AG04450 (cell line): ENCODE measurements around the gene RALGPS1. TPM values are rescaled to one million over a fixed set of nuclear protein-coding genes. Genes with fewer than 3 reads are reported as not detected.

Source experiments
- CTCF ChIA-PET: fragments of 300-600, 350-600 bp; formaldehyde crosslinking; extraction: SDS; loops from one replicate; lab custom pipeline; 2022; ENCODE audit warnings: antibody characterized with exemption, inconsistent platforms; lab: Charles Lee
- POLR2A ChIA-PET: fragments of 350-600 bp; formaldehyde crosslinking; extraction: SDS; loops from one replicate; lab custom pipeline; 2021; ENCODE audit warnings: antibody characterized with exemption, inconsistent platforms; lab: Yijun Ruan, JAX
- DNase-seq: peaks from one replicate; pipeline ENCODE4 v3.0.0-alpha.2; 2011; ENCODE audit warnings: low read depth, low spot score
- H3K27ac ChIP-seq: one replicate; pipeline ENCODE4 v1.5.1; 2012; ENCODE audit warnings: low read depth, low read length, control low read depth
- H3K27me3 ChIP-seq: one replicate; pipeline ENCODE4 v1.6.0; 2012; ENCODE audit warnings: low read length; ENCODE audit not compliant: control insufficient read depth, insufficient read depth
- H3K4me3 ChIP-seq: 2 replicates; pipeline ENCODE4 v1.5.1; 2011; ENCODE audit warnings: mild to moderate bottlenecking, low read depth, low read length, control low read depth
- H3K9me3 ChIP-seq: 2 replicates; pipeline ENCODE4 v1.5.1; 2012; ENCODE audit warnings: low read length; ENCODE audit not compliant: control insufficient read depth, insufficient read depth
- polyA plus RNA-seq: library from polyadenylated mRNA; depleted of rRNA; stranded (reverse); fragments of >200 nt; gene quantifications from 2 replicates; pipeline ENCODE4 v1.2.3, GENCODE V29; 2011
- TF ChIP-seq, protein P1 (sequence below): IDR thresholded peaks from 2 replicates; pipeline ENCODE4 v1.5.1; 2011; ENCODE audit warnings: low read depth, low read length, control low read depth, inconsistent platforms

Gene RALGPS1
- polyA plus RNA-seq, 1 experiment: 4.6 TPM

DNA sequence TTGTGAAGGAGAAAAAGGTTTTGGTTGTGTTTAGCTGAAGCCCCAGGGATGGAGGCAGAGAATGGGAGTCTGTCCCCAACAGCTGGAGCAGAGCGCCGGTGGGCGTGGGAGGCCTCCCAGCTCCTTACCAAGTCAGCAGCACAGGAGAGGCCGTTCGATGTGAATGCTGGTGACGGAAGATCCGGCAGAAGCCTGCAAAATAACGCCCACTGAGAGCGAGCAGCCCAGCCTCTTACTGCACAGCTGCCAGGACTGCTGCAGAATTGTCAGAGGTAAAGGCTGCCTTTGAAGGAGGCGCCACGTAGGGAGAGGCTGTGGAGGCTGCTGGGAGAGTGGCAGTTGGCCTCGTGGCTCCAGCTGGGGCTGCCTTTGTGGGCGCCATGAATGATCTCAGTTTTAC lies 181.6 kb downstream of the RALGPS1 start:
- no peak for DNase-seq
- H3K27me3 ChIP-seq: no peaks in the 10 kb centered on the region
- H3K4me3 ChIP-seq: no peak overlapping the region
- ChIA-PET POLR2A (interaction anchor here (1.4 kb wide), 1 partner anchor 75 kb away, joined by 3 read pairs; no protein-coding TSS in a partner anchor), CTCF (no interaction called here)
- H3K27ac ChIP-seq: no peak overlapping the region
- TF ChIP-seq, protein P1, sequence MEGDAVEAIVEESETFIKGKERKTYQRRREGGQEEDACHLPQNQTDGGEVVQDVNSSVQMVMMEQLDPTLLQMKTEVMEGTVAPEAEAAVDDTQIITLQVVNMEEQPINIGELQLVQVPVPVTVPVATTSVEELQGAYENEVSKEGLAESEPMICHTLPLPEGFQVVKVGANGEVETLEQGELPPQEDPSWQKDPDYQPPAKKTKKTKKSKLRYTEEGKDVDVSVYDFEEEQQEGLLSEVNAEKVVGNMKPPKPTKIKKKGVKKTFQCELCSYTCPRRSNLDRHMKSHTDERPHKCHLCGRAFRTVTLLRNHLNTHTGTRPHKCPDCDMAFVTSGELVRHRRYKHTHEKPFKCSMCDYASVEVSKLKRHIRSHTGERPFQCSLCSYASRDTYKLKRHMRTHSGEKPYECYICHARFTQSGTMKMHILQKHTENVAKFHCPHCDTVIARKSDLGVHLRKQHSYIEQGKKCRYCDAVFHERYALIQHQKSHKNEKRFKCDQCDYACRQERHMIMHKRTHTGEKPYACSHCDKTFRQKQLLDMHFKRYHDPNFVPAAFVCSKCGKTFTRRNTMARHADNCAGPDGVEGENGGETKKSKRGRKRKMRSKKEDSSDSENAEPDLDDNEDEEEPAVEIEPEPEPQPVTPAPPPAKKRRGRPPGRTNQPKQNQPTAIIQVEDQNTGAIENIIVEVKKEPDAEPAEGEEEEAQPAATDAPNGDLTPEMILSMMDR: no peak
- H3K9me3 ChIP-seq: no peaks in the 10 kb centered on the region

DNA sequence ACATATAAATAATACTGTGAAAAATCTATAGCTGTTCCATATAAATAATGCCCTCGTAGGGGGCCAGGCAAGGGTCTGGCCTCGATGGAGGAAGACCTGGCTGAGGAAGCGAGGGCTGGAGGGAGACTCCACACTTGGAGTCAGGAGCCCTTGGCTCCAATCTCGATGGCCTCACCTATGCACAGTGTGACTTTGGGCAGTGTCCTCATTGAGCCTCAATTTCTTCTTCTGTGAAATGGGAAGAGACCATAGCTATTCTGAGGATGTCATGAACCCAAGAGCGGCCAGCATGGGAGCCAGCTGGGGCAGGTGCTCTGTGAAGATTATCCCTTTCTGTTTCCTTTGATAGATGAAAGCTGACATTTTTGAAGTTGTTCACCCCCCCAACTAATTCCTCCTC lies 183.1 kb downstream of the RALGPS1 start:
- Histone ChIP-seq H3K27me3 (no peaks in the 10 kb centered on the region), H3K9me3 (no peaks in the 10 kb centered on the region), H3K27ac (no peak overlapping the region), H3K4me3 (no peak overlapping the region)
- ChIA-PET CTCF (no interaction called here), POLR2A (no interaction called here)
- TF ChIP-seq, protein P1: no peak
- no peak for DNase-seq

DNA sequence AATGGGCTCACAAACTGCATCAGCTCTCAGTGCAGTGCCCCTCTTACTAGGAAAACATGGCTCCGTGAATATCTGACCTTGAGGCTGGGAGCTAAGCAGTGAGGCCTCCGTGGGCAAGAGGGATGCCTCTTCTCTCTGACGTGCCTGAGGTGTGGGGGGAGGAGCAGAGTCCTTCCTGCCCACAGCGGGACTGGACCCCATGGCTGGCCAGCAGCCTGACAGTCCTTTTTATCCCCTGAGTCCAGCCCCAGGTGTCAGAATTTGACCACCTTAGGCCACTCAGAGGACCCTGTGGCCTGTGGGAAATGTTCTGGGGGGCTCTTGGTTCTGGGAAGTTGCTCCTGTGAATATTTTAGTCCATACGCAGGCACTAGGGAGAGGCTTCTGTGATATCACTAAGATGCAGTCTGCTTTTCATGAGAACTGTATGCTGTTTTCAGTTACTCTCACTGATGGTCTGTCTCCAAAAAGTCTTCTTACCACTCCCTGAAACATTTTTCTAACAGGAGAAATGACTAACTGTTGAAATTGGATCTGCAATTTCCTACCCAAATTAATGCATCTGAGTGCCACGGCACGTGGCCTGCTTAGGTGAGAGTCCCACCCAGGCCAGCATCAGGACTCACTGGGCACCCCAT lies 184.5 kb downstream of the RALGPS1 start:
- CTCF ChIA-PET: no interaction called here

DNA sequence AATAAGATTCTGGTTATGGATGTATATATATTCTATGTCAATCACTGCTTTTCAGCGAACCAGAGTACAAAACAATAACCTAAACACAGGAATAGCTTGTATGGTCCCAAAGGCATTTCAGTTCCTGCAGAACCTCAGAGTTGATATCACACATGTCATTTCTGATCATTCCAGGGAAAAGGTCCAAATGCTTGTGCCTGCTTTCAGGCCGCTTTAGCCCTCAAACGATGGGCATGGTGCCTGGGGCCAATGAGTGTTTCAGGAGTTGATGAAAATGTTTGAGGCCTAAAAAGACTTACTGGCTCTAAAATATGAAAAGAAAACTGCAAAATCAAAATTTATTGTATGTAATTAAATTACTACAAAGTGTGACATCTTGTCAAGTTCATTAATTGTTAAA lies 185.1 kb downstream of the RALGPS1 start:
- H3K9me3 ChIP-seq: no peaks in the 10 kb centered on the region
- no peak overlapping the region for H3K27ac ChIP-seq
- TF ChIP-seq, protein P1: no peak
- DNase-seq: no peak
- H3K27me3 ChIP-seq: no peaks in the 10 kb centered on the region
- CTCF ChIA-PET: no interaction called here
- H3K4me3 ChIP-seq: no peak overlapping the region
- POLR2A ChIA-PET: no interaction called here

More for the DNA sequence above, 184.5 kb downstream of the RALGPS1 start:
- H3K4me3 ChIP-seq: no peak overlapping the region
- POLR2A ChIA-PET: no interaction called here
- H3K9me3 ChIP-seq: no peaks in the 10 kb centered on the region
- H3K27me3 ChIP-seq: no peaks in the 10 kb centered on the region
- TF ChIP-seq, protein P1: no peak
- no peak overlapping the region for H3K27ac ChIP-seq
- DNase-seq: no peak

DNA sequence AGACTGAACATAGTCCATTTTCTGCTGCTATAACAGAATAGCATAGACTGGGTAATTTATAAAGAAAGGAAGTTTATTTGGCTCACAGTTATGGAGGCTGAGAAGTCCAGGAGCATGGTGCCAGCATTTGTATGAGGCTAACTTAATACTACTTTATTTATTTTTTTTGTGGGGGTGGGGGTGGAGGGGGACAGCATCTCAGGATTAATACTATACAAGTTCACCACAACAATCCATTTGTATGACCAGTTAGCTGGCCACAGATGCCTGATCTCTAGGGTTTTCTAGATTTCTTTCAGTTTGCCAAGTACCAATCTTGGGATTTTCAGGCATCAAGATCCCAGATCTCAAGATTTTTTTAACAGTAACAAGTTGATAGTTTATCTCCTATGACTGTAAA lies 187.6 kb downstream of the RALGPS1 start:
- TF ChIP-seq, protein P1: no peak
- no peak overlapping the region for H3K4me3 ChIP-seq
- DNase-seq: peak; percentile 34
- H3K27me3 ChIP-seq: no peaks in the 10 kb centered on the region
- POLR2A ChIA-PET: interaction anchor here (1.0 kb wide), 1 partner anchor 21 kb away, joined by 5 read pairs; the partner anchor contains the start of gene ANGPTL2
- no peak overlapping the region for H3K27ac ChIP-seq
- CTCF ChIA-PET: interaction anchor here (0.8 to 0.9 kb wide), 2 partner anchors 123 to 137 kb away, joined by 3 read pairs; no protein-coding TSS in a partner anchor
- H3K9me3 ChIP-seq: no peaks in the 10 kb centered on the region
